GM21447 (cell line): ENCODE measurements around the gene EFCC1.
"Not testable (repeated sequence)": the region's sequence is repeated elsewhere in the genome, so short reads cannot be mapped to it uniquely, and the experiment has no call there.

ENCODE experiments used
- ATAC-seq: cut with Tn5 transposase; IDR thresholded peaks from one replicate; pipeline ENCODE4 v1.9.1; 2021; ENCODE audit not compliant: unreplicated experiment

Gene EFCC1

GRCh38 chr3:129069313-129070085 lies 68.4 kb downstream of the EFCC1 start:
- not testable (repeated sequence) for ATAC-seq

- no peak for ATAC-seq
Measured at GRCh38 chr3:129070086-129070885, 69.2 kb downstream of the EFCC1 start.

GRCh38 chr3:129077222-129077621 lies 76.1 kb downstream of the EFCC1 start:
- ATAC-seq = no peak

- no peak for ATAC-seq
Measured at GRCh38 chr3:129078510-129078909, 77.4 kb downstream of the EFCC1 start.

- ATAC-seq = no peak
Measured at GRCh38 chr3:129081503-129081902, 80.4 kb downstream of the EFCC1 start.

- no peak for ATAC-seq
Measured at GRCh38 chr3:129082026-129082425, 80.9 kb downstream of the EFCC1 start.

- ATAC-seq = no peak
Measured at GRCh38 chr3:129084501-129084900, 83.4 kb downstream of the EFCC1 start.

GRCh38 chr3:129085165-129085715 lies 84.1 kb downstream of the EFCC1 start:
- ATAC-seq = no peak

- ATAC-seq = no peak
Measured at GRCh38 chr3:129085818-129086217, 84.7 kb downstream of the EFCC1 start.

- ATAC-seq = no peak
Measured at GRCh38 chr3:129087138-129087702, 86.1 kb downstream of the EFCC1 start.

GRCh38 chr3:129087904-129088303 lies 86.8 kb downstream of the EFCC1 start:
- ATAC-seq = not testable (repeated sequence)

- ATAC-seq = not testable (repeated sequence)
Measured at GRCh38 chr3:129088312-129088711, 87.2 kb downstream of the EFCC1 start.
